ENCODE results near the gene TRAPPC5.

Gene TRAPPC5

DNA sequence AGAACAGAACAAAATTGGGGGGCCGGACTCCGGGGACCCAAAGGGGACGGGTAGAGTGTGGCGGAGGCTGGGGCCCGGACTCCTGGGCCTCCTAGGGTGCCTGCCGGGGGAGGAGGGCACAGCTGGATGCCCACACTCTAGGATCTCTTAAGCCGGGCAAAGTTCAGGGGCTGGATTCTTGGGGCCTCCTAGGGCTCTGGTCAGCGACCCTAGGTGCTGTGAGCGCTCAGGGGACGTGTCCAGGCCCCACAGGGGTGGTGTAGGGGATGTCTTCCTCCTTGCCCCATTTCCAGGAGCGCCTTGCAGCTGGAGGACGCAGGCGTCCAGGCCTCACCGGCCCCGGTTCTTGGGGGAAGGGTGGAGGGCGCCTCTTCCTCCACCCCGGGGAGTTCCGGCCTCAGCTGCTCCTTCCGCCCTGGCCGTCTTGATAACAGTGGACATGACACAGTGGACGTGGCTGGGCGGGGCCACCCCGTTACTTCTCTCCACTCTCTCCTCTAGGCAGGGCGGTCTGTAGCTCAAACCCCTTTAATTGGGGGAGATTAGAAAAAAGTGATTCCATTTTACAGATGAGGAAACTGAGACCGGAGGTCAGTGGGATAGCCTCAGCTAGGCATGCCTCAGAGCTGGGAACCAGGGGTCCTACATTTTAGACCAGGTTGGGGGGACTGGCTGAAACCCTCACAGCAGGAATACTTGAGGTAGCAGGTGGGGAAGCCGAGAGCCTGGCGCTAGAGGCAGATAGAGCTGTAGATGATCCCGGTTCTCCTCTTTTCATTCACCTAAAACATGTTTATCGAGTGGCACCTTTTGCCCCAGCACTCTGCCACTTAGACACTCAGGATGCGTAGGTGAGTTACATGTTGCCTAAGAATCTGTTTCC is 43.0 kb upstream of the TRAPPC5 start:
- ATAC-seq: no peak
- TF ChIP-seq BACH2 (CRISPR knock-in tag; IDR thresholded peaks at IDR 0.05; ENCODE audit: borderline replicate concordance) (no peak), TOX (CRISPR knock-in tag; IDR thresholded peaks at IDR 0.05; ENCODE audit: borderline replicate concordance) (no peak)

DNA sequence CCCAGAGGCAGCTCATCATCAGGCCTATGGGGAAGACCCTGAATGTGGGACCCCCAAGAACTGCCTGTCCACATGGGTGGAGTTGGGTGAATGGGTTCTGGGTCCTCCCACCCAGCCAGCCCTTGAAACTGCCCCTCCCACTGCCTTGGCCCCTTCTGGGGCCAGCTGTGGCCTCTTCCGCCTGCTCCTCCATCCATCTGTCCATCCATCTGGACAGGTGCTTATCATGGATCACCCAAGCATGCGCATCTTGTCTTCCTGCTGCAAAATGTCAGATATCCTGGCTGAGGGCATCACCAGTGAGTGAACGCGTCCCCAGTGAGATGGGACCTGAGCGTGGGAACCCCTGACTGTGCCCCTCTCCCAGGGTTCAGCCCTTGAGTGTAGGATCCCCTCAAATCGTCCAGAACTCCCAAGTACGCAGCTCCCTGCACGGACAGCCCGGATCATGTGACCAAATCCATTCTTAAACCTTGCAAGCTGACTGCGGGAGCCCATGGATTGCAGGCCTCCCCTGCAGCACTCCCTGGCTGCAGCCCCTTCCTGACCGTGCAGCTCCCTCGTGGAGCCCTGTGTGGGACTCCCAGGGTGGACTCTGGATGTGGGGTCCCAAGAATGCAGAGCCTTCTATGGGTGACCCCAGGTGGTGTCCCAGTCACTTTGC is 41.7 kb upstream of the TRAPPC5 start:
- ATAC-seq: no peak

DNA sequence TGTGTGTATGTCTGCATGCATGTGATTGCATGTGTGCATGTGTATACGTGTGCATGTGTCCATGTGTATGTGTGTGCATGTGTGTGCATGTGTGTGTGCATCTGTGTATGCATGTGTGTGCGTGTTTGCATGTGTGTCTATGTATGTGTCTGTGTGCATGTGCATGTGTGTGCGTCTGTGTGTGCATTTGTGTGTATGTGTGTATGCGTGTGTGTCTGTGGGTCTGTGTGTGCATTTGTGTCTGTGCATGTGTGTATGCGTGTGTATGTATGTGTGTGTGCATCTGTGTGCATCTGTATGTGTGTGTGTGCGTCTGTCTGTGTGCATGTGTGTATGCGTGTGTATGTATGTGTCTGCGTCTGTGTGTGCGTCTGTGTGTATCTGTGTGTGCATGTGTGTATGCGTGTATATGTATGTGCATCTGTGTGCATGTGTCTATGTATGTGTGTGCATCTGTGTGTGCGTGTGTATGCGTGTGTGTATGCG is 40.7 kb upstream of the TRAPPC5 start:
- no peak for ATAC-seq
- TF ChIP-seq TCF4 (CRISPR knock-in tag; IDR thresholded peaks at IDR 0.05; ENCODE audit: borderline replicate concordance): no peak
- TF ChIP-seq ARNTL (CRISPR knock-in tag; IDR thresholded peaks at IDR 0.05; ENCODE audit: borderline replicate concordance, low read depth): no peak
- TF ChIP-seq, protein P1, sequence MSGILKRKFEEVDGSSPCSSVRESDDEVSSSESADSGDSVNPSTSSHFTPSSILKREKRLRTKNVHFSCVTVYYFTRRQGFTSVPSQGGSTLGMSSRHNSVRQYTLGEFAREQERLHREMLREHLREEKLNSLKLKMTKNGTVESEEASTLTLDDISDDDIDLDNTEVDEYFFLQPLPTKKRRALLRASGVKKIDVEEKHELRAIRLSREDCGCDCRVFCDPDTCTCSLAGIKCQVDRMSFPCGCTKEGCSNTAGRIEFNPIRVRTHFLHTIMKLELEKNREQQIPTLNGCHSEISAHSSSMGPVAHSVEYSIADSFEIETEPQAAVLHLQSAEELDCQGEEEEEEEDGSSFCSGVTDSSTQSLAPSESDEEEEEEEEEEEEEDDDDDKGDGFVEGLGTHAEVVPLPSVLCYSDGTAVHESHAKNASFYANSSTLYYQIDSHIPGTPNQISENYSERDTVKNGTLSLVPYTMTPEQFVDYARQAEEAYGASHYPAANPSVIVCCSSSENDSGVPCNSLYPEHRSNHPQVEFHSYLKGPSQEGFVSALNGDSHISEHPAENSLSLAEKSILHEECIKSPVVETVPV (CRISPR knock-in tag; IDR thresholded peaks at IDR 0.05): no peak
- TF ChIP-seq GLIS3 (CRISPR knock-in tag; IDR thresholded peaks at IDR 0.05): no peak
- TF ChIP-seq ESRRG (CRISPR knock-in tag; IDR thresholded peaks at IDR 0.05): no peak
- TF ChIP-seq ZNF8 (CRISPR knock-in tag; IDR thresholded peaks at IDR 0.05): no peak
- TF ChIP-seq, protein P2, sequence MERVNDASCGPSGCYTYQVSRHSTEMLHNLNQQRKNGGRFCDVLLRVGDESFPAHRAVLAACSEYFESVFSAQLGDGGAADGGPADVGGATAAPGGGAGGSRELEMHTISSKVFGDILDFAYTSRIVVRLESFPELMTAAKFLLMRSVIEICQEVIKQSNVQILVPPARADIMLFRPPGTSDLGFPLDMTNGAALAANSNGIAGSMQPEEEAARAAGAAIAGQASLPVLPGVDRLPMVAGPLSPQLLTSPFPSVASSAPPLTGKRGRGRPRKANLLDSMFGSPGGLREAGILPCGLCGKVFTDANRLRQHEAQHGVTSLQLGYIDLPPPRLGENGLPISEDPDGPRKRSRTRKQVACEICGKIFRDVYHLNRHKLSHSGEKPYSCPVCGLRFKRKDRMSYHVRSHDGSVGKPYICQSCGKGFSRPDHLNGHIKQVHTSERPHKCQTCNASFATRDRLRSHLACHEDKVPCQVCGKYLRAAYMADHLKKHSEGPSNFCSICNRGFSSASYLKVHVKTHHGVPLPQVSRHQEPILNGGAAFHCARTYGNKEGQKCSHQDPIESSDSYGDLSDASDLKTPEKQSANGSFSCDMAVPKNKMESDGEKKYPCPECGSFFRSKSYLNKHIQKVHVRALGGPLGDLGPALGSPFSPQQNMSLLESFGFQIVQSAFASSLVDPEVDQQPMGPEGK (CRISPR knock-in tag; IDR thresholded peaks at IDR 0.05; ENCODE audit: borderline replicate concordance): no peak
- TF ChIP-seq, protein P3, sequence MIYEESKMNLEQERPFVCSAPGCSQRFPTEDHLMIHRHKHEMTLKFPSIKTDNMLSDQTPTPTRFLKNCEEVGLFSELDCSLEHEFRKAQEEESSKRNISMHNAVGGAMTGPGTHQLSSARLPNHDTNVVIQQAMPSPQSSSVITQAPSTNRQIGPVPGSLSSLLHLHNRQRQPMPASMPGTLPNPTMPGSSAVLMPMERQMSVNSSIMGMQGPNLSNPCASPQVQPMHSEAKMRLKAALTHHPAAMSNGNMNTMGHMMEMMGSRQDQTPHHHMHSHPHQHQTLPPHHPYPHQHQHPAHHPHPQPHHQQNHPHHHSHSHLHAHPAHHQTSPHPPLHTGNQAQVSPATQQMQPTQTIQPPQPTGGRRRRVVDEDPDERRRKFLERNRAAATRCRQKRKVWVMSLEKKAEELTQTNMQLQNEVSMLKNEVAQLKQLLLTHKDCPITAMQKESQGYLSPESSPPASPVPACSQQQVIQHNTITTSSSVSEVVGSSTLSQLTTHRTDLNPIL (CRISPR knock-in tag; IDR thresholded peaks at IDR 0.05; ENCODE audit: low read depth): no peak
- no peak for TF ChIP-seq ISL1 (CRISPR knock-in tag; IDR thresholded peaks at IDR 0.05)
- TF ChIP-seq ZNF70 (CRISPR knock-in tag; IDR thresholded peaks at IDR 0.05): no peak
- TF ChIP-seq ZFP30 (CRISPR knock-in tag; IDR thresholded peaks at IDR 0.05): no peak
- TF ChIP-seq BACH2 (CRISPR knock-in tag; IDR thresholded peaks at IDR 0.05; ENCODE audit: borderline replicate concordance): no peak

More for the DNA sequence above, 41.7 kb upstream of the TRAPPC5 start:
- TF ChIP-seq, protein P4, sequence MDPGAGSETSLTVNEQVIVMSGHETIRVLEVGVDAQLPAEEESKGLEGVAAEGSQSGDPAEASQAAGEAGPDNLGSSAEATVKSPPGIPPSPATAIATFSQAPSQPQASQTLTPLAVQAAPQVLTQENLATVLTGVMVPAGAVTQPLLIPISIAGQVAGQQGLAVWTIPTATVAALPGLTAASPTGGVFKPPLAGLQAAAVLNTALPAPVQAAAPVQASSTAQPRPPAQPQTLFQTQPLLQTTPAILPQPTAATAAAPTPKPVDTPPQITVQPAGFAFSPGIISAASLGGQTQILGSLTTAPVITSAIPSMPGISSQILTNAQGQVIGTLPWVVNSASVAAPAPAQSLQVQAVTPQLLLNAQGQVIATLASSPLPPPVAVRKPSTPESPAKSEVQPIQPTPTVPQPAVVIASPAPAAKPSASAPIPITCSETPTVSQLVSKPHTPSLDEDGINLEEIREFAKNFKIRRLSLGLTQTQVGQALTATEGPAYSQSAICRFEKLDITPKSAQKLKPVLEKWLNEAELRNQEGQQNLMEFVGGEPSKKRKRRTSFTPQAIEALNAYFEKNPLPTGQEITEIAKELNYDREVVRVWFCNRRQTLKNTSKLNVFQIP (CRISPR knock-in tag; IDR thresholded peaks at IDR 0.05; ENCODE audit: borderline replicate concordance, low read depth): no peak
- TF ChIP-seq PPARA (CRISPR knock-in tag; IDR thresholded peaks at IDR 0.05; ENCODE audit: borderline replicate concordance) (no peak), ZNF565 (CRISPR knock-in tag; conservative IDR thresholded peaks at IDR 0.05; ENCODE audit: low read depth) (no peak), TCF4 (CRISPR knock-in tag; IDR thresholded peaks at IDR 0.05; ENCODE audit: borderline replicate concordance) (no peak), RARB (CRISPR knock-in tag; IDR thresholded peaks at IDR 0.05) (no peak), SNAI2 (CRISPR knock-in tag; IDR thresholded peaks at IDR 0.05) (no peak), CSDC2 (CRISPR knock-in tag; IDR thresholded peaks at IDR 0.05) (no peak), ARNTL (CRISPR knock-in tag; IDR thresholded peaks at IDR 0.05; ENCODE audit: borderline replicate concordance, low read depth) (no peak), ZFP3 (CRISPR knock-in tag; IDR thresholded peaks at IDR 0.05) (no peak), OSR1 (CRISPR knock-in tag; IDR thresholded peaks at IDR 0.05) (no peak), GLIS3 (CRISPR knock-in tag; IDR thresholded peaks at IDR 0.05) (no peak), ISL1 (CRISPR knock-in tag; IDR thresholded peaks at IDR 0.05) (no peak), ZNF70 (CRISPR knock-in tag; IDR thresholded peaks at IDR 0.05) (no peak)
- TF ChIP-seq, protein P1 (CRISPR knock-in tag; IDR thresholded peaks at IDR 0.05): no peak
- TF ChIP-seq, protein P2 (CRISPR knock-in tag; IDR thresholded peaks at IDR 0.05; ENCODE audit: borderline replicate concordance): no peak
- TF ChIP-seq, protein P5, sequence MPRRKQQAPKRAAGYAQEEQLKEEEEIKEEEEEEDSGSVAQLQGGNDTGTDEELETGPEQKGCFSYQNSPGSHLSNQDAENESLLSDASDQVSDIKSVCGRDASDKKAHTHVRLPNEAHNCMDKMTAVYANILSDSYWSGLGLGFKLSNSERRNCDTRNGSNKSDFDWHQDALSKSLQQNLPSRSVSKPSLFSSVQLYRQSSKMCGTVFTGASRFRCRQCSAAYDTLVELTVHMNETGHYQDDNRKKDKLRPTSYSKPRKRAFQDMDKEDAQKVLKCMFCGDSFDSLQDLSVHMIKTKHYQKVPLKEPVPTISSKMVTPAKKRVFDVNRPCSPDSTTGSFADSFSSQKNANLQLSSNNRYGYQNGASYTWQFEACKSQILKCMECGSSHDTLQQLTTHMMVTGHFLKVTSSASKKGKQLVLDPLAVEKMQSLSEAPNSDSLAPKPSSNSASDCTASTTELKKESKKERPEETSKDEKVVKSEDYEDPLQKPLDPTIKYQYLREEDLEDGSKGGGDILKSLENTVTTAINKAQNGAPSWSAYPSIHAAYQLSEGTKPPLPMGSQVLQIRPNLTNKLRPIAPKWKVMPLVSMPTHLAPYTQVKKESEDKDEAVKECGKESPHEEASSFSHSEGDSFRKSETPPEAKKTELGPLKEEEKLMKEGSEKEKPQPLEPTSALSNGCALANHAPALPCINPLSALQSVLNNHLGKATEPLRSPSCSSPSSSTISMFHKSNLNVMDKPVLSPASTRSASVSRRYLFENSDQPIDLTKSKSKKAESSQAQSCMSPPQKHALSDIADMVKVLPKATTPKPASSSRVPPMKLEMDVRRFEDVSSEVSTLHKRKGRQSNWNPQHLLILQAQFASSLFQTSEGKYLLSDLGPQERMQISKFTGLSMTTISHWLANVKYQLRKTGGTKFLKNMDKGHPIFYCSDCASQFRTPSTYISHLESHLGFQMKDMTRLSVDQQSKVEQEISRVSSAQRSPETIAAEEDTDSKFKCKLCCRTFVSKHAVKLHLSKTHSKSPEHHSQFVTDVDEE (CRISPR knock-in tag; IDR thresholded peaks at IDR 0.05): no peak
